Lower leg skin (tissue), 4 donors: ENCODE measurements around the gene RASD2. TPM values are rescaled to one million over a fixed set of nuclear protein-coding genes. Genes with fewer than 3 reads are reported as not detected.

Experiments
- DNase-seq, 2 donors: peaks; one replicate each; pipeline ENCODE4 v3.0.0-alpha.2; 2019; ENCODE audit warnings: low spot score in 2 of 2
- H3K4me3 ChIP-seq: fragments of 200-600 bp; sonication (generic); 2 replicates; pipeline ENCODE4 v1.5.1; 2017; ENCODE audit warnings: mild to moderate bottlenecking, low read depth; ENCODE audit not compliant: poor library complexity, severe bottlenecking
- POLR2A ChIP-seq, 2 donors: fragments of 450-650 bp; IDR thresholded peaks; one replicate each; pipeline ENCODE4 v1.6.1; 2016 to 2017; ENCODE audit warnings: antibody characterized with exemption in 2 of 2, mild to moderate bottlenecking in 1 of 2, moderate library complexity in 1 of 2
- WGBS, 2 donors: methylation state at CpG; one replicate each; pipeline ENCODE4 v1.1.5; 2018; 5-methylcytosine and 5-hydroxymethylcytosine counted together
- intact Hi-C: fragments of 100-400 bp; cut with DNase I; formaldehyde crosslinking; loops from one replicate; pipeline ENCODE4 v1.15.0; 2023; ENCODE audit warnings: low total_unique reads
- total RNA-seq, 4 donors: library from RNA; depleted of rRNA; stranded (reverse); fragments of >200 nt; gene quantifications; one replicate each; pipeline ENCODE4 v1.1.0, GENCODE V29; 2016
- TF ChIP-seq, protein P1 (sequence below), 3 donors: fragments of 450-650 bp; IDR thresholded peaks; one replicate each; pipeline ENCODE4 v1.5.1; 2016; ENCODE audit warnings: antibody characterized with exemption in 3 of 3, mild to moderate bottlenecking in 3 of 3, moderate library complexity in 2 of 3

RASD2 gene
- total RNA-seq, 4 donors from 2014 or later = 0.27 to 3.2 (median 1.4) TPM

DNA sequence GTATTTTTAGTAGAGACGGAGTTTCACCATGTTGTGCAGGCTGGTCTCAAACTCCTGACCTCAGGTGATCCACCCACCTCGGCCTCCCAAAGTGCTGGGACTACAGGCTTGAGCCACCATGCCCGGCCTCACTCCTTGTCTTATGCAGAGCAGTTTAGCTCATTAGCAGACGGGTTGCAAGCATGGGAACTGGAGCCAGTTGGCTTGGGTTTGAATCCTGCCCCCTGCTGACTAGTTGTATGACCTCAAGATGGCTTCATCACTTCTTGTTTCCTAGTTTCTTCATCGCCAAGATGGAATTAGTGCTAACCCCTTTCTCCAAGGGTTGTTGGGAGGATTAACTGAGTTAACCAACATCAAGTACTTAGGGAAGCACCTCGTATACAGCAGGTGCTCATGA, 23.4 kb upstream of the RASD2 start:
- no peak for DNase-seq
- TF ChIP-seq POLR2A (IDR thresholded peaks at IDR 0.05) = no peak
- TF ChIP-seq, protein P1, sequence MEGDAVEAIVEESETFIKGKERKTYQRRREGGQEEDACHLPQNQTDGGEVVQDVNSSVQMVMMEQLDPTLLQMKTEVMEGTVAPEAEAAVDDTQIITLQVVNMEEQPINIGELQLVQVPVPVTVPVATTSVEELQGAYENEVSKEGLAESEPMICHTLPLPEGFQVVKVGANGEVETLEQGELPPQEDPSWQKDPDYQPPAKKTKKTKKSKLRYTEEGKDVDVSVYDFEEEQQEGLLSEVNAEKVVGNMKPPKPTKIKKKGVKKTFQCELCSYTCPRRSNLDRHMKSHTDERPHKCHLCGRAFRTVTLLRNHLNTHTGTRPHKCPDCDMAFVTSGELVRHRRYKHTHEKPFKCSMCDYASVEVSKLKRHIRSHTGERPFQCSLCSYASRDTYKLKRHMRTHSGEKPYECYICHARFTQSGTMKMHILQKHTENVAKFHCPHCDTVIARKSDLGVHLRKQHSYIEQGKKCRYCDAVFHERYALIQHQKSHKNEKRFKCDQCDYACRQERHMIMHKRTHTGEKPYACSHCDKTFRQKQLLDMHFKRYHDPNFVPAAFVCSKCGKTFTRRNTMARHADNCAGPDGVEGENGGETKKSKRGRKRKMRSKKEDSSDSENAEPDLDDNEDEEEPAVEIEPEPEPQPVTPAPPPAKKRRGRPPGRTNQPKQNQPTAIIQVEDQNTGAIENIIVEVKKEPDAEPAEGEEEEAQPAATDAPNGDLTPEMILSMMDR (IDR thresholded peaks at IDR 0.05) = no peak
- intact Hi-C loops = no loop called here
- WGBS, 2 donors = 89 to 91% methylated on average over 6 of the region's 6 CpGs
- H3K4me3 ChIP-seq = no peak overlapping the region

- TF ChIP-seq, protein P1 (IDR thresholded peaks at IDR 0.05) = no peak
- no peak for TF ChIP-seq POLR2A (IDR thresholded peaks at IDR 0.05)
- 66 to 71% methylated on average over 8 of the region's 8 CpGs for WGBS, 2 donors
- intact Hi-C loops = no loop called here
- H3K4me3 ChIP-seq = no peak overlapping the region
- no peak for DNase-seq
Observed at GRCh38 chr22:35517769-35518530, 22.7 kb upstream of the RASD2 start.

DNA sequence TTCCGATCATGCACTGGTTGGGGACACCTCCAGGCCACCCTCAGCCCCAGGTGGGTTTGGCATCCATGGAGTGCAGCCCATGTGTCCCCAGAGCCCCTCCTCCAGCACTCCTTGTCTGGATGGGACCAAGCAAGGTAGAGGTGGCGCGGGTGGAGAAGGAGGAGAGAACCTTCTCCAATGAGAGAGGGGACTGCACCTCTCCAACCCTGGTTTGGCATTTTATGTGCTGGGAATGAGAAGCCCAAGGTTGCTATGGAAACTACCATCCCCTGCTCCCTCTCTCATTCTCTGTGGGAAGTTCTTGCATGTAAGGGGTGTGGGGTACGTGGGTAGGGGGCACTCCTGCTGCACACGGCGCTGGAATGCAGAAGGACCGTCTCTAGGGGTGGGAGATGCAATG, 21.8 kb upstream of the RASD2 start:
- WGBS, 2 donors = 87 to 92% methylated on average over 7 of the region's 7 CpGs
- H3K4me3 ChIP-seq = no peak overlapping the region
- DNase-seq = no peak
- TF ChIP-seq POLR2A (IDR thresholded peaks at IDR 0.05) = no peak
- TF ChIP-seq, protein P1 (IDR thresholded peaks at IDR 0.05) = no peak
- intact Hi-C loops = no loop called here

DNA sequence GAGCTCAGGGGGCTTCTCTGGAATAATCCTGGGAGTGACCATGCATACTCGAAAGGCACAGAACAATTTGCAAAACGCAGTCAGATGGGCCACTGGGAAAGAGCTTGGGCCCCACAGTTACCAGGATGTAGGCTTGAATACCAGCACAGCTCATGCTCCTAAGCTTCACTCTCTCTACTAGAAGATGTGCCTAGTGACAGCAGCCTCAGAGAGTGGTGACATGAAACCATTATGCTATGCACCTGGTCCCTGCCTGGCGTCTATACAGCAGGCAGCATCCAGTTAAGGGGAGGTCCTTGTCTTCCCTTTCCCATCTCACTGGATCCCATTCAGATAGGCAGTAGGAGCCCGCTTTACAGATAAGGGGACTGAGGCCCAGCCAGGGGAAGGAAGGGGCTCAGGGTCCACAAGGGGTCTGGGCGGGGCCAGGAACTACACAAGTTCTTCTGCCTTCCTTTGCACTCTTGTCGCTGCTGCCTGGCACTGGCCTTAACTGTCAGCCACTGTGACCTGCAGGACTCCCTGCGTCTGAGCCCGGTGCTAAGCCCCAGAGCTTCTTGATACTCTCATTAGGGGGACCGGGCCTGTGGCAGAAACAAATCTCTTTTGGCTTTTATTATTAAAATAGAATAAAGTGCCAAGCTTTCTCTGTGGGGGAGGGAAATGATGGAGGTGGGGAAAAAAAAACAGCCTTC, 21.2 kb upstream of the RASD2 start:
- TF ChIP-seq, protein P1 (IDR thresholded peaks at IDR 0.05) = no peak
- TF ChIP-seq POLR2A (IDR thresholded peaks at IDR 0.05) = no peak
- intact Hi-C loops = no loop called here
- no peak for DNase-seq
- WGBS, 2 donors = 83 to 92% methylated on average over 9 of the region's 9 CpGs
- no peak overlapping the region for H3K4me3 ChIP-seq

- intact Hi-C loops = no loop called here
- WGBS, 2 donors = 58 to 59% methylated on average over 16 of the region's 16 CpGs
Observed at GRCh38 chr22:35521358-35522224, 19.0 kb upstream of the RASD2 start.

More at GRCh38 chr22:35521358-35522224, 19.0 kb upstream of the RASD2 start:
- H3K4me3 ChIP-seq = no peak overlapping the region
- DNase-seq = no peak
- TF ChIP-seq, protein P1 (IDR thresholded peaks at IDR 0.05) = no peak
- TF ChIP-seq POLR2A (IDR thresholded peaks at IDR 0.05) = no peak
